Stimulated activated naive B cell treated with anti-CD40 and anti-IgM and Interleukin-4, amounts not matched to agents 10 μg/mL and 1 μg/mL and 100 μg/mL, for 72 hours (primary cell): Measurements from ENCODE around the gene GIMD1.
A peak's percentile ranks its signal among the peaks of the same experiment; 100 is the strongest.
"Not testable (repeated sequence)": the region's sequence is repeated elsewhere in the genome, so short reads cannot be mapped to it uniquely, and the experiment has no call there.

Source experiments
- ATAC-seq, 2 donors: fragments of 150-1000 bp; cut with Tn5 transposase; replicated peaks; 2 replicates each; pipeline ENCODE4 v1.10.0; 2021; ENCODE audit warnings: moderate library complexity in 1 of 2
- DNase-seq: peaks from one replicate; pipeline ENCODE4 v3.0.0; 2021
- H3K27ac Mint-ChIP-seq: one replicate; pipeline ENCODE4 v1.8.0; 2022; ENCODE audit warnings: mild to moderate bottlenecking, mixed read lengths
- H3K27me3 Mint-ChIP-seq, 2 donors: one replicate each; pipeline ENCODE4 v1.8.0; 2022; ENCODE audit warnings: mixed read lengths in 2 of 2
- H3K36me3 Mint-ChIP-seq, 2 donors: one replicate each; pipeline ENCODE4 v1.8.0; 2022; ENCODE audit warnings: mixed read lengths in 2 of 2, mild to moderate bottlenecking in 1 of 2
- H3K4me1 Mint-ChIP-seq, 2 donors: one replicate each; pipeline ENCODE4 v1.8.0; 2022; ENCODE audit warnings: mixed read lengths in 2 of 2, mild to moderate bottlenecking in 1 of 2
- H3K4me3 Mint-ChIP-seq, 2 donors: one replicate each; pipeline ENCODE4 v1.8.0; 2022; ENCODE audit warnings: mild to moderate bottlenecking in 2 of 2, mixed read lengths in 2 of 2, moderate library complexity in 1 of 2
- H3K9me3 Mint-ChIP-seq, 2 donors: one replicate each; pipeline ENCODE4 v1.8.0; 2022; ENCODE audit warnings: mixed read lengths in 2 of 2, mild to moderate bottlenecking in 1 of 2

The GIMD1 gene

DNA sequence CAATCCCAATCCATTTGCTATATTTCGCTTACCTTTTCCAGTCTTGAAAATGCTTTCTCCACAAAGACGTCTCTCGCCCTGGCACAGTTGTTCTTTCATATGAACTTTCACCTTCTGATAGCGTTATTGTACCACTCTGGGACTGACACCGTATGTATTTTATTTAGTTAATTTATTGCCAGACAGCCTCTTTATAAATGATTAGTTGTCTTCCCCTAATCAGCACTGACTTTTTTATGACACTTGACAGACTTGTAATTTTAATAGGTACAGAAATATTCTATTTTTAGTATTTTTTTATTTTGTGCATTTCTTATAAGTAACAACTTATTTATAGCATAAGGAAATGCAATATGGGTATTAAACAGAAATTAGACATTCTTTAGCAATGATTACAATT is at the start of gene GIMD1:
GIMD1 (minus strand) TSS at position 101 of the 400 bp plus-strand sequence. CDS start 1,343 bp downstream, outside the sequence.
- no peak for ATAC-seq
- Mint-ChIP-seq H3K4me3 (no peak within 1 kb of the TSS), H3K36me3 (no peaks in the 10 kb centered on the region), H3K9me3 (no peaks in the 10 kb centered on the region), H3K4me1 (no peaks in the 10 kb centered on the region), H3K27ac (no peak within 1 kb of the TSS), H3K27me3 (peaks cover 10 to 14% of the 10 kb centered on the region in 2 donors)
- DNase-seq, result no peak

DNA sequence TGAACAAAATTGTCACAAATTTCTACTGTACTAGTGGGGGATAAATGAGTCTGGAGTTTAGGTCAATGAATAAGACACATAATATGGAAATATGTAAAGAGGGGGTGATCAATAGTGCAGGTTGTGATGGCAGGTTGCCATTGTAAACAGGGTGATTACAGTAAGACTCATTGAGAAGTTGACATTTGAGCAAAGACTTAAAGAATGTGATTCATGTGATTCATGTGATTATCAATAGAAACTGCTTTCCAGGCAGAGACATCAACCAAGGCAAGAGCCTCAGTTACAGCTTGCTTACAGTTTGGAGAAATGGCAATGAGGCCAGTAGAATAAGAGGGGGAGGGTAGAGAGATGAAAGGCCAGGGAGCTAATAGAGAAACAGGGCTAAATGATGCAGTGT is 45.8 kb upstream of the GIMD1 start:
- DNase-seq, result no peak
- H3K4me1 Mint-ChIP-seq, result no peaks in the 10 kb centered on the region
- H3K27ac Mint-ChIP-seq, result no peak overlapping the region
- ATAC-seq, result no peak
- no peak overlapping the region for H3K4me3 Mint-ChIP-seq
- no peaks in the 10 kb centered on the region for H3K36me3 Mint-ChIP-seq
- H3K9me3 Mint-ChIP-seq, result no peaks in the 10 kb centered on the region
- H3K27me3 Mint-ChIP-seq, result no peaks in the 10 kb centered on the region

DNA sequence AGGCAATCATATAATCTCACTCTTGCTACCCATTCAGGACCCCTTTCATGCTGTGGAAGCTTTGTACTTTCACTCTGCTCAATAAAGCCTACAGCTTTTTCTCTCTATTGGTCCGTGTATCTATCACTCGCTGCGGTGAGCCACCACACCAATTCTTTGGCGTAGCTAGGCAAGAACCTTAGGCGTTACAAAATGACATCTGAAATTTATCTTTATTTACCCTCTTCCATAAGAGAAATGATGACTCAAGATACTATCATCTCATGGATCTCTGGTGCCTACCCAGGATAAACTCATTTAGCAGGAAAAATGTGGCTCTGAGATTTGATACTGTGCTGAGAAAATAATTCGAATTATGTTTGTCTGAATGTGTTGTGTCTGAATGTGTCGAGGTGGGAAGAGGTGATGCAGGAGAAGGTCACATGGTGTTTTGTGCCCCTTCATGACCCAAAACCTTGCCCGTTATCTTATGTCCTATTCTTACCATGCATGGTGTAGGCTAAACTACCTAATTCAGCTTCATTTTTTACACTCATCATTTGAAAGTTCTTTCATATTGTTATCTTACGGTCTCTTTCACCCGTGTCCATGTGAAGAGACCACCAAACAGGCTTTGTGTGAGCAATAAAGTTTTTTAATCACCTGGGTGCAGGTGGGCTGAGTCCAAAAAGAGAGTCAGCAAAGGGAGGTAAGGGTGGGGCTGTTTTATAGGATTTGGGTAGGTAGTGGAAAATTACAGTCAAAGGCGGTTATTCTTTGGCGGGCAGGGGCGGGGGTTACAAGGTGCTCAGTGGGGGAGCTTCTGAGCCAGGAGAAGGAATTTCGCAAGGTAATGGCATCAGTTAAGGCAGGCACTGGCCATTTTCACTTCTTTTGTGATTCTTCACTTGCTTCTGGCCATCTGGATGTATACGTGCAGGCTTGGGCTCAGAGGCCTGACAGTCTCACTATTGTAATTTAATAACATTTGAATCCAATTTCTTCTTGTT is 41.6 kb upstream of the GIMD1 start:
- H3K36me3 Mint-ChIP-seq, result no peaks in the 10 kb centered on the region
- H3K9me3 Mint-ChIP-seq, result peaks cover 0 to 5% of the 10 kb centered on the region in 2 donors
- H3K4me1 Mint-ChIP-seq, result no peaks in the 10 kb centered on the region
- DNase-seq (no peak), ATAC-seq (no peak)
- H3K4me3 Mint-ChIP-seq, result no peak overlapping the region
- H3K27ac Mint-ChIP-seq, result no peak overlapping the region
- H3K27me3 Mint-ChIP-seq, result no peaks in the 10 kb centered on the region

DNA sequence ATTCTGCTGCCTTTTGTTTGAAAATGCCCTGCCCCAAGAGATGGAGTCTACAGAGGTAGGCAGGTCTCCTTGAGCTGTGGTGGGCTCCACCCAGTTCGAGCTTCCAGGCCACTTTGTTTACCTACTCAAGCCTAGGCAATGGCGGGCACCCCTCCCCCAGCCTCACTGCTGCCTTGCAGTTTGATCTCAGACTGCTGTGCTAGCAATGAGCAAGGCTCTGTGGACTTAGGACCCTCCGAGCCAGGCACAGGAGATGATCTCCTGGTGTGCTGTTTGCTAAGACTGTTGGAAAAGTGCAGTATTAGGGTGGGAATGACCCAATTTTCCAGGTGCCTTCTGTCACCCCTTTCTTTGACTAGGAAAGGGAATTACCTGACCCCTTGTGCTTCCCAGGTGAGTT is 39.4 kb upstream of the GIMD1 start:
- DNase-seq, H3K27ac Mint-ChIP-seq, H3K4me1 Mint-ChIP-seq, H3K36me3 Mint-ChIP-seq, ATAC-seq, H3K9me3 Mint-ChIP-seq, H3K4me3 Mint-ChIP-seq, H3K27me3 Mint-ChIP-seq: not testable (repeated sequence)

DNA sequence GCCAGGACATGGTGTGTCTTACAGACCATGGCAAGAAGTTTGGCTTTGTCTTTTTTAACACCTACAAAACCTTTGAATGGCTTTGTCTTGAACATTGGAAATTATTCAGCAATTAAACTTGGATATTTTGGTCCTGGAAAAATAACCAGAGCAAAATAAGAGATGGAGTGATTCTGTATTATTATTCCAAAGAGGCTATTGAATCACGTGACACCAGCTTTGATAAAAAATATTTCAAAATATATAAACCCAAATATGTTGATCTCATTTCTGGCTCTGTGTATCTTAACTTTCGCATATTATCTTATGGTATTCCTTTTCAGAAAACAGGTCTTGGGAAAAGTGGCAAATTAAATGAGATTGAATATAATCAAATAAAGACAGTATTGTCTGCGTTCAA is 32.6 kb upstream of the GIMD1 start:
- H3K27me3 Mint-ChIP-seq, result no peaks in the 10 kb centered on the region
- H3K9me3 Mint-ChIP-seq, result peaks cover 11 to 16% of the 10 kb centered on the region in 2 donors
- no peak overlapping the region for H3K4me3 Mint-ChIP-seq
- peaks cover 0 to 3% of the 10 kb centered on the region in 2 donors for H3K36me3 Mint-ChIP-seq
- ATAC-seq (no peak), DNase-seq (no peak)
- H3K4me1 Mint-ChIP-seq, result no peaks in the 10 kb centered on the region
- no peak overlapping the region for H3K27ac Mint-ChIP-seq

DNA sequence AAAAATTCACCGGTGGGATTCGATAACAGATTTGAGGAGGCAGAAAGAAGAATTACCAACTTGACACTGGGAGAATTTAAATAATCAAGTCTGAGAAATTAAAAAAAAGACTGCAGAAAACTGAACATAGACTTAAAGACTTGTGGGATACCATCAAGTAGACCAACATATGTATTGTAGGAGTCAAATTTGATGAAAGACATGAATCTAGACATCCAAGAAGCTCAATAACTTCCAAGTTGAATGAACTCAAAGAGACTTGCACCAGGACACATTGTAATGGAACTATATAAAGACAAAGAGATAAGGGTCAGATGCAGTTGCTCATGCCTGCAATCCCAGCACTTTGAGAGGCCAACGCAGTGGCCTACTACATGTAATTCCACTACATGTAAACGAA is 30.3 kb upstream of the GIMD1 start:
- not testable (repeated sequence) for H3K27me3 Mint-ChIP-seq, ATAC-seq, H3K4me1 Mint-ChIP-seq, H3K4me3 Mint-ChIP-seq, H3K36me3 Mint-ChIP-seq, H3K27ac Mint-ChIP-seq, DNase-seq
- H3K9me3 Mint-ChIP-seq, result peaks cover 18 to 19% of the 10 kb centered on the region in 2 donors

DNA sequence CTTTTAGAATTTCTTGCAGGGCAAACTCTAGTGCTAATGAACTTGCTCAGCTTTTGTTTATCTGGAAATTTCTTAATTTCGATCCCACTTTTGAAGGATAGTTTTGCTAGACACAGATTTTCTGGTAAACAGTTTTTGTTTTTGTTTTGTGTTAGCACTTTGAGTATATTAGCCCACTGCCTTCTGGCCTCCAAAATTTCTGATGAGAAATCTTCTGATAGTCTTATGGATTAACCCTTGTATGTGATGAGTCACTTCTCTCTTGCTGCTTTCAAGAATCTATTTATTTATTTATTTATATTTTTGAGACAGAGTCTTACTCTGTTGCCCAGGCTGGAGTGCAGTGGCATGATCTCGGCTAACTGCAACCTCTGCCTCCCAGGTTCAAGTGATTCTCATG is 27.0 kb upstream of the GIMD1 start:
- ATAC-seq (no peak), DNase-seq (no peak)
- Mint-ChIP-seq H3K4me3 (no peak overlapping the region), H3K27ac (no peak overlapping the region), H3K9me3 (peaks cover 22 to 23% of the 10 kb centered on the region in 2 donors), H3K4me1 (no peaks in the 10 kb centered on the region), H3K36me3 (peaks cover 0 to 3% of the 10 kb centered on the region in 2 donors), H3K27me3 (peaks cover 0 to 6% of the 10 kb centered on the region in 2 donors)

DNA sequence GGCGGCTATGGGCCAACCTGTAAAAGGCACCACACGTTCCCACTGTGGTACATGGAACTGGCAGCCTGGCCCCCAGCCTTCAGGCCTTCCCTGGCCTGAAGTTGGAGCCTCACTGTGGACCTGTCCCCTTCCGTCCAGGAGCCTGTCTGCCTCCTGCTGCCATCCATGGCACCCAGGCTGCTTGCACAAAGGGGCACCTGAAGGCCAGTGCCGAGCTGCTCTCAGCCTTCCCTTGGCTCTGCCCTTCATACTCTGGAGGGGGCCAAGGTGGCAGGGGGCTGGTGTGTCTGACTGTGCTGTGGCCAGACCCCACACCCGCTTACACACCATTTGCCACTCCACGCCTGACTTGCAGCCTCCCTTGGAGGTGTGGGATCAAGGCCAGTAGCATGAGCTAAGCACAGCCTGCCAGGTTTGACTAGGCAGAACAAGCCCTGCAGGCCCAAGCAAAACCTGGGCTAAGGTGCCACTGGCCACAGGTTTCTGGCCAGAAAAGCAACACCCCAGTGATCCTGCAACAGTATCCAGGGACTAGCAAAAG is 17.3 kb upstream of the GIMD1 start:
- ATAC-seq, result no peak
- Mint-ChIP-seq H3K27me3 (no peaks in the 10 kb centered on the region), H3K9me3 (peaks cover 7% of the 10 kb centered on the region in 2 donors)

DNA sequence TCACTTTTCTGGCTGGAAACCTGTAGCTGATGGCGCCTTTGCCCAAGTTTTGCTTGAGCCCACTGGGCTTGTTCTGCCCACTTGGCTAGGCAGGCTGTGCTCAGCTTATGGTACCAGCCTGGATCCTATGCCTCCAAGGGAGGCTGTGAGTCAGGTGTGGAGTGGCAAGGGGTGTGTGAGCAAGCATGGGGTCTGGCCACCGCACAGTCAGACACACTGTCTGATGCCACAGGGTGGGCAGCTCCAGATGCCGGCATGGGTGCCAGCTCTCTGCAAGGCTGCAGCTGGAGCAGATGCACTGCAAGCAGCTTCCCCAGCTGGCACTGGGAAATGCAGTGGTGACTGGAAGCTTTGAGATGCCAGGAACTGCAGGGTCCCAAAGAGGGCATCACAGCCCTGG is 16.3 kb upstream of the GIMD1 start:
- Mint-ChIP-seq H3K36me3 (no peaks in the 10 kb centered on the region), H3K27ac (no peak overlapping the region)
- ATAC-seq, result no peak

More for the DNA sequence above, 17.3 kb upstream of the GIMD1 start:
- Mint-ChIP-seq H3K36me3 (no peaks in the 10 kb centered on the region), H3K4me3 (no peak overlapping the region), H3K4me1 (no peaks in the 10 kb centered on the region), H3K27ac (no peak overlapping the region)
- no peak for DNase-seq

DNA sequence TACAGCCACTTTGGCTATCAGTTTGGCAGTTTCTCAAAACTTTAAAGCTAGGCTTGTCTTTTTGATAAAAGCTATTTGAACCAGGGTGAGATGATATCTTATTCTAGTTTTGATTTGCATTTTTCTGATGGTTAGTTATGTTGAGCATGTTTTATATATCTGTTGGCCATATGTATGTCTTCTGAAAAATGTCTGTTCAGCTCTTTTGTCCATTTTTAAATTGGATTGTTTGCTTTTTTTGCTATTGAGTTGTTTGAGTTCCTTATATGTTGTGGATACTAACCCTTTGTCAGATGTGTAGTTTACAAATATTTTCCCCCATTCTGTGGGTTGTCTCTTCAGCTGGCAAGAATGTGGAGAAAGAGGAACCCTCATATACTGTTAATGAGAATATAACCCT is 11.6 kb upstream of the GIMD1 start:
- H3K27ac Mint-ChIP-seq, result no peak overlapping the region
- DNase-seq (no peak), ATAC-seq (no peak)
- no peaks in the 10 kb centered on the region for H3K9me3 Mint-ChIP-seq
- no peaks in the 10 kb centered on the region for H3K36me3 Mint-ChIP-seq
- no peaks in the 10 kb centered on the region for H3K4me1 Mint-ChIP-seq
- peaks cover 0 to 3% of the 10 kb centered on the region in 2 donors for H3K27me3 Mint-ChIP-seq
- no peak overlapping the region for H3K4me3 Mint-ChIP-seq

More for the DNA sequence above, 16.3 kb upstream of the GIMD1 start:
- DNase-seq, result no peak
- Mint-ChIP-seq H3K27me3 (no peaks in the 10 kb centered on the region), H3K4me3 (no peak overlapping the region), H3K9me3 (peaks cover 7% of the 10 kb centered on the region in 2 donors), H3K4me1 (no peaks in the 10 kb centered on the region)

DNA sequence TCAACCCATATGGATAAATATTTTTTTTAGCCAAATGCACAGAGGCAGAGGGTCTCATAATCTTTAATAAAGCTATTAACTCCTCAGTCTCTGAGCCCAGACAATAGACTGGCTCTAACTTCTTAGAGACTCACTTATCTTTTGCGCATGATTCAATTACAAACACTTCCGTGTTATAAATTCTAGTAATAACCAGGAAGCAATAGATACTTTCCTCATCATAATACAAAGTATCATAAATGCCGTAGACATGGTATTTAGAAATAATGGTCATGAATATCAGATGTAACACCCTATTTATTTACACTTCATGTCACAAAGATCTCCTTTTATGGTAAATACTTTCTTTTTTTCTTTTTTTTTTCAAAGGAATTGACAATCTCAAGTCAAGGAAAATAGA is 4.4 kb upstream of the GIMD1 start:
- ATAC-seq, result no peak
- Mint-ChIP-seq H3K4me1 (no peaks in the 10 kb centered on the region), H3K9me3 (no peaks in the 10 kb centered on the region), H3K36me3 (no peaks in the 10 kb centered on the region), H3K27me3 (peaks cover 8 to 11% of the 10 kb centered on the region in 2 donors), H3K4me3 (no peak overlapping the region), H3K27ac (no peak overlapping the region)
- no peak for DNase-seq

DNA sequence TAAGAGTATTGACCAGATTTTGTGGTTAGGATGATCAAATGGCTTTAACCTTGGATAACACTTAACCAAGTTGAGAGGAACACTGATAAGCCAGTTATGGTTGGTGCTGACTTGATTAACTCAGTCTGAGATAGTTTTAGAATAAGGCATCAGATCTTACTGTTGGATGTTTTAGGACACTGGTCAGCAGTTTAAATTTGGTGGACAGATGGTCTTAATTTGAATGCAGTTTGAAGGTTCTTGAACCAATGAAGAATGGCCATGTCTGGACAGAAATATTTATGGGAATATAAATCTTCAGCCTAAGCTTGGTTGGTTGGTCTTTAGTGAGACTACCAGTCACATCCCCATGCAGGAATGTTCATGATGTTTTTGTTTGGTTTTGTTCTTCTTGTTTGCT is 2.6 kb upstream of the GIMD1 start:
- H3K27me3 Mint-ChIP-seq, result peaks cover 11 to 13% of the 10 kb centered on the region in 2 donors
- ATAC-seq, result no peak
- no peak overlapping the region for H3K27ac Mint-ChIP-seq
- DNase-seq, result no peak
- no peak overlapping the region for H3K4me3 Mint-ChIP-seq
- no peaks in the 10 kb centered on the region for H3K4me1 Mint-ChIP-seq
- H3K9me3 Mint-ChIP-seq, result no peaks in the 10 kb centered on the region
- no peaks in the 10 kb centered on the region for H3K36me3 Mint-ChIP-seq

DNA sequence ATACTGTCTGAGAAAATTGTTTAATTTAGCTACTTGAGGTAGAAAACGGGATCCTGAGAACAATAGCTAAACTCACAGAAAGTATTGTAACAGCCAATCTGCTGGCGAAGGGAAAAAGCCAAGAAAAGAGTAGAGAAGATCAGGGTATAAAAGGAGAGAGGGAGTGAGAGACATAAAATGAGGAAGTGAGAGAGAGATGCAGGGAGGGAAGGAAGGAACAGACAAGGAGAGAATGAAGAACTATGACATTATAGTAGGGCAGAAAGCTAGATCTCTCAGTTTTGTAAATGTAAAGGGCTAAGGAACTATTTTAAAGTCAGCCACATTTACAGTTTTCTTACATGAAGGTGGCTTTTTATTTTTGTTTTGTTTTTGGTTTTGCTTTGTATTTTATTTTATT is 1.6 kb upstream of the GIMD1 start:
- H3K9me3 Mint-ChIP-seq, result no peaks in the 10 kb centered on the region
- peaks cover 11 to 13% of the 10 kb centered on the region in 2 donors for H3K27me3 Mint-ChIP-seq
- DNase-seq, result no peak
- H3K4me3 Mint-ChIP-seq, result no peak overlapping the region
- no peaks in the 10 kb centered on the region for H3K4me1 Mint-ChIP-seq
- H3K27ac Mint-ChIP-seq, result no peak overlapping the region
- ATAC-seq, result no peak
- H3K36me3 Mint-ChIP-seq, result no peaks in the 10 kb centered on the region

DNA sequence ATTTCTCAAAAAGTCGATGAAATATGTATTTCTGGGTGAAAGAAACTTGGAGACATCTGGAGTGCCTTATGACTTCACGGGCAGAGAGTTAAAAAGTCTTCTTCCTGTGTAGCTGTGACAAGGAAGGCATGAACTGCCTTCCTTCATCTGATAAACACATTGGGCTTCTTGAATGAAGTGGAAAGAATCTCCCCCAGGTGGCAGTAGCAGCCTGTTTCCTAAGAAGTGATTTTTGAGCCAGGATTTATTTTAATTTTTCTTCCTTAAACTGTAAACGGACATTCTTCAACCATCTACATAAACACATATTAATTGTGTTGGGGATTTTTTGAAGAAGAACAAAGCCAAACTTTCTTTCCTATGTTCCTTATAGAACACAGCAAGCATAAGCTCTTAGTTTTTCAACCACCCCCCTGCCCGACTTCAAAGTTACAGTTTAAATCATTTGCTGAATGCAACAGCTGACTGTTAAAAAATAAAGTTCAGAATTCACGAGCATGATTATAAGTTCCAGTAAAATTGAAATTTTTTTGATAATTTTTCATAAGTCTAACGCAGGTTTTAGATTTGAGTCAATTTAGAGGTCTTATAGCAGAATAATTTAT is 980 bp upstream of the GIMD1 start:
- DNase-seq, result no peak
- Mint-ChIP-seq H3K27ac (no peak overlapping the region), H3K27me3 (peaks cover 12 to 13% of the 10 kb centered on the region in 2 donors)

DNA sequence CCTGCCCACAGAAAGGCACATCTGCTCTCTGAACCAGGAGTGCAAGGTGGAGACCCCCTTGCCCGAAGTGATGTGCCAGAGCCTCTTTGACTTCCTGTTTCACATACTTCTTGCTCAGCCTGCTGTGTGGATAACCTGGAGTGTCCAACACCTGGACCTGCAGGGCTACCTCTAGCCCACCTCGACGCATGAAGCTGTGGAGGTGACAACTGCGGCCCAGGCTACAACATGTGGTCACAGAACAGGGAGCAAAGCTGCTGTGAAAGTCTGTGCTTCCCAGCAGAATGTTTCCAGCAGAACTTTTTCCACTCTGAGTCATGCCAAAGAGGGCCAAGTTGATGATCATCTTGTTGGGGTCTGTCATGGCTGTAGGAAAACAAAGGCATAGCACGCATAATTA is 1.5 kb downstream of the GIMD1 start:
- DNase-seq (no peak), ATAC-seq (no peak)
- H3K9me3 Mint-ChIP-seq, result no peaks in the 10 kb centered on the region
- peaks cover 10 to 14% of the 10 kb centered on the region in 2 donors for H3K27me3 Mint-ChIP-seq
- H3K27ac Mint-ChIP-seq, result no peak overlapping the region
- no peaks in the 10 kb centered on the region for H3K4me1 Mint-ChIP-seq
- H3K4me3 Mint-ChIP-seq, result no peak overlapping the region
- H3K36me3 Mint-ChIP-seq, result no peaks in the 10 kb centered on the region

More for the DNA sequence above, 980 bp upstream of the GIMD1 start:
- Mint-ChIP-seq H3K4me3 (no peak overlapping the region), H3K4me1 (no peaks in the 10 kb centered on the region), H3K9me3 (no peaks in the 10 kb centered on the region), H3K36me3 (no peaks in the 10 kb centered on the region)
- peak; percentile 46 to 51 for ATAC-seq
